ENCODE measurements around the gene R3HDM1.
A peak's percentile ranks its signal among the peaks of the same experiment; 100 is the strongest.
"Not testable (repeated sequence)": the region's sequence is repeated elsewhere in the genome, so short reads cannot be mapped to it uniquely, and the experiment has no call there.

Gene R3HDM1

GRCh38 chr2:135647836-135648579 lies 116.7 kb downstream of the R3HDM1 start:
- no peak for DNase-seq

GRCh38 chr2:135650721-135651120 lies 119.4 kb downstream of the R3HDM1 start:
- DNase-seq: no peak

- DNase-seq: no peak
Observed at GRCh38 chr2:135651717-135652116, 120.4 kb downstream of the R3HDM1 start.

GRCh38 chr2:135654239-135654638 lies 123.0 kb downstream of the R3HDM1 start:
- not testable (repeated sequence) for DNase-seq

GRCh38 chr2:135657806-135658582 lies 126.7 kb downstream of the R3HDM1 start:
- peak; percentile 58 for DNase-seq

- DNase-seq: no peak
Observed at GRCh38 chr2:135662088-135662487, 130.8 kb downstream of the R3HDM1 start.

GRCh38 chr2:135663148-135663700 lies 131.9 kb downstream of the R3HDM1 start:
- DNase-seq: no peak

GRCh38 chr2:135664623-135665068 lies 133.4 kb downstream of the R3HDM1 start:
- no peak for DNase-seq

GRCh38 chr2:135667045-135667444 lies 135.8 kb downstream of the R3HDM1 start:
- no peak for DNase-seq

GRCh38 chr2:135674453-135674852 lies 143.2 kb downstream of the R3HDM1 start:
- no peak for DNase-seq

GRCh38 chr2:135676031-135676430 lies 144.7 kb downstream of the R3HDM1 start:
- DNase-seq: no peak

GRCh38 chr2:135679125-135679524 lies 147.8 kb downstream of the R3HDM1 start:
- DNase-seq: no peak

- DNase-seq: no peak
Observed at GRCh38 chr2:135685361-135685760, 154.1 kb downstream of the R3HDM1 start.

GRCh38 chr2:135688978-135689377 lies 157.7 kb downstream of the R3HDM1 start:
- no peak for DNase-seq

- no peak for DNase-seq
Observed at GRCh38 chr2:135689679-135690078, 158.4 kb downstream of the R3HDM1 start.

- no peak for DNase-seq
Observed at GRCh38 chr2:135694711-135695110, 163.4 kb downstream of the R3HDM1 start.

- no peak for DNase-seq
Observed at GRCh38 chr2:135698838-135699237, 167.6 kb downstream of the R3HDM1 start.

- no peak for DNase-seq
Observed at GRCh38 chr2:135701442-135701841, 170.2 kb downstream of the R3HDM1 start.

- no peak for DNase-seq
Observed at GRCh38 chr2:135703300-135703699, 172.0 kb downstream of the R3HDM1 start.

- DNase-seq: not testable (repeated sequence)
Observed at GRCh38 chr2:135704075-135704474, 172.8 kb downstream of the R3HDM1 start.

- no peak for DNase-seq
Observed at GRCh38 chr2:135708159-135708558, 176.9 kb downstream of the R3HDM1 start.

GRCh38 chr2:135709992-135710391 lies 178.7 kb downstream of the R3HDM1 start:
- DNase-seq: peak; percentile 54

- DNase-seq: not testable (repeated sequence)
Observed at GRCh38 chr2:135715086-135715485, 183.8 kb downstream of the R3HDM1 start.
